H54 (cell line): ENCODE results near the gene KRTAP10-3.
"Not testable (repeated sequence)": the region's sequence is repeated elsewhere in the genome, so short reads cannot be mapped to it uniquely, and the experiment has no call there.

ENCODE experiments used
- DNase-seq: peaks from one replicate; pipeline ENCODE4 v3.0.0; 2011; ENCODE audit warnings: low spot score, mixed read lengths; ENCODE audit not compliant: insufficient read length
- FAIRE-seq: peaks from 3 replicates; lab custom pipeline; 2011; peaks lifted over from hg19 to GRCh38; lab: Jason Lieb, UNC
- POLR2A ChIP-seq: IDR thresholded peaks from 2 replicates; pipeline ENCODE4 v1.6.1; 2011; ENCODE audit warnings: low read depth, mild to moderate bottlenecking, low read length

The KRTAP10-3 gene

DNA sequence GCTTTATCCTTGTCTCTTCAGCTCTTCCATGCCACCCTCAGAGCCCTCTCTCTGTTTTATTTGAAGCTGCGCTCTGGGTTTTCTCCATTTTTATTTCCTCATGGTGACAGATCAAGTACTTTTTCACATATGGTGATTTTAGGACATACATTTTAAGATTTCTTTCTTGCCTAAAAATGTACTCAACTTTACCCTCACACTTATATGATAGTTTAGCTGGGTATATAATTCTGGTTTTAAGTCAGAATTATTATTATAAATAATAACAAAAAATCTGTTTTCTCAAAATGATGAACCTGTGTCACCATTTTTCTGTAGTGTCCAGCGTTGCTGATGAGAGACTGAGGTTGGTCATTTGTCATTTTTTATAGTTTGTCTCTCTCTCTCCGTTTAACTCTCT is 22.6 kb upstream of the KRTAP10-3 start:
- no peak for DNase-seq
- TF ChIP-seq POLR2A: no peak
- FAIRE-seq: no peak

DNA sequence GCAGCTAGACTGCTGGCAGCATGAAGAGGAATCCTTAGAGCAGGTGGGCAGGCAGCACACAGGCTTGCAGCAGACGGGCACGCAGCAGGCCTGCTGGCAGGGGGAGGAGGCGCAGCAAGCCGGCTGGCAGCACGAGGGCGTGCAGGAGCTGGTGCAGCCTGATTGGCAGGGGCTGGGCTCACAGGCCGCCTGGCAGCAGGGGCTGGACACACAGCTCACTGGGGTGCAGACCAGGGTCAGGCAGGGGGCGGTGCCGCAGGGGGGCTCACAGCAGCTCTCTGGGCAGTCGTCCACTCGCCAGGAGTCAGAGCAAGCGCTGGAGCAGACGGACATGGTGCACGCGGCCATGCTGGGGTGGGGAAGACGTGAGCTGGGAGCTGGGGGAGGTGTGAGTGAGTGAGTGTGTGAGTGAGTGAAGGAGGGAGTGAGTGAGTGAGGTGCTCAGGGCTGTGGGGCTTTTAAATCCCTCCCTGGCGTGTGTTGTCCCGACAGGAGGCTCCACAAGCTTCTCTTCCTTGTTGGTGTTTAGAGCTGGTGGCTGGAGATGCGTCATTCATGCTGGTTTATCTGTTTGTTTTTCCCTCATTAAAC is 21.7 kb upstream of the KRTAP10-3 start, which contains the start of gene KRTAP10-5:
TSS of gene KRTAP10-5 (minus strand) at position 374 of the 591 bp plus-strand sequence. CDS start at position 348, 26 bp downstream.
- not testable (repeated sequence) for DNase-seq

DNA sequence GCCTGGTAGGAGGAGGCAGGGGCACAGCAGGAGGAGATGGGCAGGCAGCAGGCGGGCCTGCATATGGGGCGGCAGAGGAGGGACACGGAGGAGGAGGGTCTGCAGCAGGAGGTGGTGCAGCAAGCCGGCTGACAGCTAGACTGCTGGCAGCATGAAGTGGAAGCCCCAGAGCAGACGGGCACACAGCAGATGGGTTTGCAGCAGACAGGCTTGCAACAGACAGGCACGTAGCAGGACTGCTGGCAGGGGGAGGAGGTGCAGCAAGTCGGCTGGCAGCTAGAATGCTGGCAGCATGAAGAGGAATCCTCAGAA is 21.2 kb upstream of the KRTAP10-3 start:
- DNase-seq (no peak), FAIRE-seq (no peak)
- no peak for TF ChIP-seq POLR2A

More for the DNA sequence above, 21.7 kb upstream of the KRTAP10-3 start, which contains the start of gene KRTAP10-5:
- FAIRE-seq: not testable (repeated sequence)

DNA sequence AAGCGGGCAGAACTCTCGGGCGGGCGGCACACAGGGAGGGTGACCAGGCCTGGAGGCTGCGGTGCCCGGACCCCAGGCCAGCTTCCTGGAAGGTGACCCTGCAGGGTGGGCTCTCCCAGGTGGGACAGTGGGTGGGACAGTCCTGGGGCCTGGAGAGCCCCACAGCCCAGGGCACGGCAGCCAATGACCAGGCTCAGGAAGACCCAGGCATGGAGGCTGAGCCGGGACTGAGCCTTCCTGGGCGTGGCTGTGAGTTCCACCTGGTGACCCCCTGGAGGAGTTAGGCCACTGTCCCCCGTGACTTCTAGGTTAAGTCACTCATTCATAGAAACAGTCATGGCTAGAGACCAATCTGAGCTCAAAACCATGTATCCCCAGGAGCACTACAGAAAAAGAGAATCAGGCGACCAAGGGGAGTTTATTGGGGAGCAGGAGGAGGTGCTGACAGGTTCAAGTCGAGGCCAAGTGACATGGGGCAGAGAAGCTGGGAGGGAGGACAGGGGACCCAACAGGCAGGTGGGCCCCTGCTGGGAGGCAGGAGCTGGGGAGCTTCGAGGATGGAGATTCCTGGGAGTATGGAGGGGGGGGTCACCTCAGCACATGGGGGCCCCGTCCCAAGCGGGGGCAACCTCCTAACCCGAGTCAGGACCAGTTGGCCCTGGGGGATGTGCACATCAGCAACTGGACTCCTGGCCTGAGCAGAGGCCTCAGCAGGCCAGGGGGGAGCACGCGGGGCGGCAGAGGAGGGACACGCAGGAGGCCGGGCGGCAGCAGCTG is 20.6 kb upstream of the KRTAP10-3 start:
- FAIRE-seq: no peak
- TF ChIP-seq POLR2A: no peak

DNA sequence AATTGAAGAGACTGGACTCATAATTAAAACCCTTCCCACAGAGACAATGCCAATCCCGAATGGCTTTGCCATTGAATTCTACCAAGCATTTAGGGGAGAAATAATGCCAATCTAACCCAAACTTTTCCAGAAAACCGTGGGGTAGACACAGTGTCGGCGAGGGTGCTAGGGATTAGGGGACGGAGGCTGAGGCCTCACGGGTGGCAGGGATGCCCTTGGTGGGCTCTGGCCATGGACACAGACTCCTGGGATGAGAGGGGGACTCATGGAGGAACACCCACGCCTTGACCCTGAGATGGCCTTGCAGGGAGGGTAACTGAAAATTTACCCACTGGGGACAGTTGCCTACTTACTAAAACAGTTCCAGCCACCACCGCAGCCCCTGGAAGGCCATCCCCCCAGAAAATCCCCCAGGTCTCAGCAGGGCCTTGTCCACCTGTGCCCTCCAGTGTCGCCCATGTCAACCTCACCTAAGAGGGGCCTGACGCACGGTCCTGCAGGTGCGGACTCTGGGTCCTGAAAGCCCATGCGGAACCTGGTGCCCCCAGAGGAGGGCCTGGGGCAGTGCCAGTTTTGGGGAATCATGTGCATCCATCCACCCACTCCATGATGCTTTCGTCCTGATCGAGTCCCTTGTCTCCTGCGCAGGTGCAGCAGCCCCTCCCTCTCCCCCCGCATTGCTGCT is 19.9 kb upstream of the KRTAP10-3 start:
- no peak for TF ChIP-seq POLR2A
- no peak for FAIRE-seq
- no peak for DNase-seq

More for the DNA sequence above, 20.6 kb upstream of the KRTAP10-3 start:
- DNase-seq: no peak

DNA sequence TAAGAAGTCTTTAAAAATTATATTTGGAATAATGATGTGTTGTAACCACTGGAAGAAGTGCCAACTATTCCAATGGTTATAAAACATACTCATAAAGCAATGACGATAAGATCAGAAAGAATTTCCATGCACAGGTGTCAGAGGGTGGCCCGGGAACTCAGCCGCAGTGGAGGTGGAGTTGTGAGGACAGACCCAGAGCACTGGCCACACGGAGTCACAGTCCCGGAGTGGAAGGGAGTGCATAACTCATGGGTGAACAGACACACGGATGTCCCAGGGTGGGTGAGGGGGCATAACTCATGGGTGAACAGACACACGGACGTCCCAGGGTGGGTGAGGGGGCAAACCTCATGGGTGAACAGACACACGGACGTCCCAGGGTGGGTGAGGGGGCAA is 17.4 kb upstream of the KRTAP10-3 start:
- FAIRE-seq (no peak), DNase-seq (no peak)
- no peak for TF ChIP-seq POLR2A

DNA sequence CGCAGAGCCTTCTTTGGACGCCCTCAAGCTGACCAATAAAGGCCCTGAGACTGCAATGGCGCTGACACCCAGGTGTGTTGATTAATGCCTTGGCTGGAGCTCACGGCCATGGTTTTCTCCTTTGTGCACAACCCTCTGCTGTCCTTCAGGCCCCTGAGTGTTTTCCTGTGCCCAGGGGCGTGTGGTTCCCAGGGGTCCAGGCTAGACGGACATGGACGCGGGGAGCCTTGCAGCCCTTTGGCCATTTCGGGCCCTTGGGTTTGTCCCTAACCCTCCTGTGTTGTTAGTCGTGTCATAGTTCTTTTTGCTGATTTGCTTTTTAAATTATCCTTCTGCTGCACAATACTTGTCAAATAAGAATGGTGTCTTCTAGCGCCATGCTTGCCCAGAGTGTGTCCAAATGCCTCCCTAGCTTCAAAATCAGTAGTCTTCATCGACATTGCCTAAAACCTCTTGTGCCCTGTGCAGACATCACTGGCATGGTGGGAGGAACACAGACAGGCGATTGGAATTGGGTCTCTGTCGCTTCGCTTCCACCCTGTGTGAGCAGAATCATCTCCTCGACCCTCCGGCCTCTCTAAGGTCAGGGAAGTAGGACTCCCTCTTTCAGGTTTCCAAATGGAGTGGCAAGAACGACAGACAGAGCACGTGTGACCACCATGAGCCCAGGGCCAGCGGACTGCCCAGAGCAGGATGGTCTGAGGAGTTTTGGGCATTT is 16.9 kb upstream of the KRTAP10-3 start:
- FAIRE-seq (no peak), DNase-seq (no peak)
- TF ChIP-seq POLR2A: no peak

DNA sequence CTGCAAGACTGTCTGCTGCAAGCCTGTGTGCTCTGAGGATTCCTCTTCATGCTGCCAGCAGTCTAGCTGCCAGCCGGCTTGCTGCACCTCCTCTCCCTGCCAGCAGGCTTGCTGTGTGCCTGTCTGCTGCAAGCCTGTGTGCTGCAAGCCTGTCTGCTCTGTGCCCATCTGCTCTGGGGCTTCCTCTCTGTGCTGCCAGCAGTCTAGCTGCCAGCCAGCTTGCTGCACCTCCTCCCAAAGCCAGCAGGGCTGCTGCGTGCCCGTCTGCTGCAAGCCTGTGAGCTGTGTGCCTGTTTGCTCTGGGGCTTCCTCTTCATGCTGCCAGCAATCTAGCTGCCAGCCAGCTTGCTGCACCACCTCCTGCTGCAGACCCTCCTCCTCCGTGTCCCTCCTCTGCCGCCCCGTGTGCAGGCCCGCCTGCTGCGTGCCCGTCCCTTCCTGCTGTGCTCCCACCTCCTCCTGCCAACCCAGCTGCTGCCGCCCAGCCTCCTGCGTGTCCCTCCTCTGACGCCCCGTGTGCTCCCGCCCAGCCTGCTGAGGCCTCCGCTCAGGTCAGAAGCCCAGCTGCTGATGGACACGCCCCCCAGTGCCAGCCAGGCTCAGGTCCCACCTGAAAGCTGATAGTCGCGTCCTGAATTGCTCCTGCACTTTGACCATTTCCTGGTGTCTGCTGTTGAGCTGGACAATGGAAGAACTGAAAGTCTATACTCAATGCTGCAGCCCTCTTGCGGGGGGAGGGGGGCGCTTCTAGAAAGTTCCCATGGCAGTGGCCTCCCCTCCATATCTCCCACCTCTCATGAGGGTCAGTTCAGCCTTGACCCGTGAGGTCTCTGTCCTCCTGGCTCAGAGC is 16.1 kb upstream of the KRTAP10-3 start:
- FAIRE-seq (no peak), DNase-seq (no peak)
- TF ChIP-seq POLR2A: no peak

DNA sequence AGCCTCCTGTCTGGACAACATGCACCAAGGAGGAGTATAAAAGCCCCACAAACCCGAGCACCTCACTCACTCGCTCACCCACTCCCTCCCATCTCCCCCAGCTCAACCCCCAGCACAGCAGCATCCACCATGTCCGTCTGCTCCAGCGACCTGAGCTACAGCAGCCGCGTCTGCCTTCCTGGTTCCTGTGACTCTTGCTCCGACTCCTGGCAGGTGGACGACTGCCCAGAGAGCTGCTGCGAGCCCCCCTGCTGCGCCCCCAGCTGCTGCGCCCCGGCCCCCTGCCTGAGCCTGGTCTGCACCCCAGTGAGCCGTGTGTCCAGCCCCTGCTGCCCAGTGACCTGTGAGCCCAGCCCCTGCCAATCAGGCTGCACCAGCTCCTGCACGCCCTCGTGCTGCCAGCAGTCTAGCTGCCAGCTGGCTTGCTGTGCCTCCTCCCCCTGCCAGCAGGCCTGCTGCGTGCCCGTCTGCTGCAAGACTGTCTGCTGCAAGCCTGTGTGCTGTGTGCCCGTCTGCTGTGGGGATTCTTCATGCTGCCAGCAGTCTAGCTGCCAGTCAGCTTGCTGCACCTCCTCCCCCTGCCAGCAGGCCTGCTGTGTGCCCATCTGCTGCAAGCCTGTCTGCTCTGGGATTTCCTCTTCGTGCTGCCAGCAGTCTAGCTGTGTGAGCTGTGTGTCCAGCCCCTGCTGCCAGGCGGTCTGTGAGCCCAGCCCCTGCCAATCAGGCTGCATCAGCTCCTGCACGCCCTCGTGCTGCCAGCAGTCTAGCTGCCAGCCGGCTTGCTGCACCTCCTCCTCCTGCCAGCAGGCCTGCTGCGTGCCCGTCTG is 15.2 kb upstream of the KRTAP10-3 start, which contains the start of gene KRTAP10-4:
TSS of gene KRTAP10-4 (plus strand) at position 100 of the 827 bp plus-strand sequence. CDS start at position 130, 30 bp downstream.
- not testable (repeated sequence) for DNase-seq, FAIRE-seq

DNA sequence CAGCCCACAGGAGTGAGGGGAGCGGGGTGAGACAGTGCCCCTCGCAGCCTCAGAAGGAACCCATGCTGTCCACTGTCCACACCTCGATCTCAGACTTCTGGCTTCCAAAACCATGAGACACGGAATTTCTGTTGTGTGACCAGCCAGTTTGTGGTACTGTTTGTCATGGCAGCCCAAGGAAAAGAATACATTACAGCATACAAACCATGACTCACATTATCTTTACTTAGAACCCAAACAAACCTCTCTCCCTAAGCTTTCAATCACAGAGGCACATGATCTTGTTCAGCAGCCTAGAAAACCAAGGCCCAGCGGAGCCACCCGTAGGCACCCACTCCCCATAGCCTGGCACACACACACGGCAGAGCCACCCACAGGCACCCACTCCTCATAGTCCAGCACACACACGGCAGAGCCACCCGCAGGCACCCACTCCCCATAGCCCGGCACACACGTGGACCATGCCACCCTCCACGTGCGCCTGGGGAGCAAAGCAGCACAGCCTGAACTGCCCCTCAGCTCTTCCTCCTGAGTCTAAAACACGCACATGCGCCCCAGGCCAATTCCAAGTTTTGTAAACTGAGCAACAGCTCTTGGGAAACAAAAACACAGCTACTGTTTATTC is 14.5 kb upstream of the KRTAP10-3 start:
- FAIRE-seq: no peak
- TF ChIP-seq POLR2A: no peak
- DNase-seq: peak; percentile 31

DNA sequence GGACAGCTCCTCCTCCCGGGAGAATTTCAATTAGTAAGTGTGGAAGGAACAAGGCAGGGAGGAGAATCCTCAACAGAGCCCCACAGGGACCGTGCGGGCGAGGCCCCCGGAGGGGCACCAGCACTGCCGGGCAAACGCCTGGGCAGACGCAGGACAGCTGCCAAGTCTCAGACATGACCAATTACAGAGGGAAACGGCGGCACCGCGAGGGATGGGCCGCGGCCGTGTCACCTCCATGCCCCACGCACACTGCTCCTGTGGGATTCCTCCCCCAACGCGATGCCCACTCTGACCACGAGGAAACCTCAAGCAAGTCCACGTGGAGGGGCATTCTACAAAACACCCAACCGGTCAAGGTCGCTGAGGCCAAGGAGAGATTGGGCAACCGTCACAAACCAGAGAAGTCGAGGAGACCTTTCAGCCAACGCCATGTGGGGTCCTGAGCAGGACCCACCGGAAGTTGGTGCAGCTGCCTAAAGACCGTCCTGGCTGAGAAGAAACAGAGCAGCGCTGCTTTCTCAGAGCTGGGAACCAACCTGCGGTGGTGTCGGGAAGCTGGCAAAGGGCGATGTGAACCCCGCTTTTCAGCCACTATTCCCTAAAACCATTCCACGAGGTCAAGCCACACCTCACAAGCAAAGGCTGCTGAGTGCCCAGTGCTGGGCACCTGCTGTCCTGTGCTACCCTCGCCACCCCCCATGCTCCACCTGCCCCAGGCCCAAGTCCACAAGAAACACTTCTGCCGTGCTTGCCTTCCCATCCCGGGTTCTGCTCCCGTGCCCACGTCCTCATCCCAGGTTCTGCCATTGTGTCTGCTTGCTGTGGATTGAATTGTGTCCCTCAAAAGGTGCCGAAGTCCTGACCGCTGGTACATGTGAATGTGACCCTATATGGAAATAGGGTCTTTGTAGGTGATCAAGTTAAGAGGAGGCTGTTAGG is 13.5 kb upstream of the KRTAP10-3 start:
- DNase-seq (no peak), FAIRE-seq (no peak)
- TF ChIP-seq POLR2A: no peak
